GM12878 (cell line): ENCODE data around the gene SLC9A7.

Source experiments
- CTCF ChIP-seq, 3 experiments: IDR thresholded peaks in 2 of 3; conservative IDR thresholded peaks in 1 of 3; 2 replicates each; pipeline ENCODE4 v1.5.1; 2011; ENCODE audit warnings: low read depth in 3 of 3, low read length in 3 of 3, mild to moderate bottlenecking in 3 of 3, control low read depth in 2 of 3, moderate library complexity in 2 of 3, inconsistent platforms in 1 of 3, mixed read lengths in 1 of 3; ENCODE audit not compliant: control insufficient read depth in 2 of 3, insufficient read depth in 1 of 3; ENCODE audit errors: extremely low read depth in 1 of 3
- E2F4 ChIP-seq: IDR thresholded peaks from 2 replicates; pipeline ENCODE4 v1.6.1; 2012; ENCODE audit warnings: low read depth, low read length, improper control_type of control experiment
- EED ChIP-seq: sonication (generic); IDR thresholded peaks from 2 replicates; pipeline ENCODE4 v1.6.1; 2016; ENCODE audit warnings: antibody characterized with exemption, low read depth
- EGR1 ChIP-seq, 2 experiments: IDR thresholded peaks; 1 replicate in 1 of 2; 2 replicates in 1 of 2; pipeline ENCODE4 v1.6.1; 2011 to 2012; ENCODE audit warnings: low read depth in 2 of 2, low read length in 2 of 2, borderline replicate concordance in 1 of 2, mild to moderate bottlenecking in 1 of 2, moderate library complexity in 1 of 2
- EP300 ChIP-seq, 2 experiments: fragments of 150-350 bp in 1 of 2; IDR thresholded peaks; 2 replicates each; pipeline ENCODE4 v1.6.1; 2011 to 2012; ENCODE audit warnings: low read depth in 2 of 2, low read length in 2 of 2, borderline replicate concordance in 1 of 2, improper control_type of control experiment in 1 of 2, inconsistent platforms in 1 of 2; ENCODE audit not compliant: control insufficient read depth in 1 of 2
- MAX ChIP-seq: IDR thresholded peaks from 2 replicates; pipeline ENCODE4 v1.6.1; 2012; ENCODE audit warnings: low read depth, low read length, improper control_type of control experiment
- NFYB ChIP-seq: IDR thresholded peaks from 2 replicates; pipeline ENCODE4 v1.6.1; 2011; ENCODE audit warnings: low read depth, mild to moderate bottlenecking, low read length, improper control_type of control experiment, moderate library complexity; ENCODE audit not compliant: insufficient read depth
- POLR2AphosphoS5 ChIP-seq: IDR thresholded peaks from 2 replicates; pipeline ENCODE4 v1.6.1; 2011; ENCODE audit warnings: mild to moderate bottlenecking, low read length, inconsistent platforms
- RELB ChIP-seq: fragments of 450-650 bp; IDR thresholded peaks from 2 replicates; pipeline ENCODE4 v1.6.1; 2017; ENCODE audit warnings: low read depth, mild to moderate bottlenecking, moderate library complexity
- SIN3A ChIP-seq: IDR thresholded peaks from 2 replicates; pipeline ENCODE4 v1.6.1; 2012; ENCODE audit warnings: low read depth, low read length, improper control_type of control experiment
- SP1 ChIP-seq: IDR thresholded peaks from one replicate; pipeline ENCODE4 v1.6.1; 2011; ENCODE audit warnings: low read depth, low read length

GRCh38 chrX:46630141-46630540 is 128.8 kb downstream of the SLC9A7 start:
- TF ChIP-seq NFYB (no peak), MAX (no peak), CTCF (IDR thresholded peaks at IDR 0.05 in 2 of 3, conservative IDR thresholded peaks at IDR 0.05 in 1 of 3; ENCODE audit: control insufficient read depth in 2 of 3, extremely low read depth in 1 of 3, insufficient read depth in 1 of 3, low read depth in 3 of 3, low read length in 3 of 3) (no peak), EED (no peak), POLR2AphosphoS5 (no peak), EP300 (IDR thresholded peaks at IDR 0.05; ENCODE audit: borderline replicate concordance in 1 of 2, control insufficient read depth in 1 of 2, low read depth in 2 of 2, low read length in 2 of 2) (no peak), SP1 (no peak), SIN3A (no peak), EGR1 (IDR thresholded peaks at IDR 0.05; ENCODE audit: borderline replicate concordance in 1 of 2, low read depth in 2 of 2, low read length in 2 of 2) (no peak), RELB (no peak), E2F4 (no peak)
